Suprapubic skin (tissue), 3 donors: ENCODE measurements around the gene ITGAE.

Experiments used
- POLR2A ChIP-seq, 2 donors: fragments of 450-650 bp; IDR thresholded peaks; one replicate each; pipeline ENCODE4 v1.6.1; 2017; ENCODE audit warnings: antibody characterized with exemption in 2 of 2, mild to moderate bottlenecking in 2 of 2, moderate library complexity in 2 of 2
- TF ChIP-seq, protein P1 (sequence below), 2 donors: fragments of 200-600 bp in 1 of 2; fragments of 450-650 bp in 1 of 2; sonication (generic) in 1 of 2; IDR thresholded peaks; one replicate each; pipeline ENCODE4 v1.5.1; 2016 to 2019; ENCODE audit warnings: antibody characterized with exemption in 2 of 2, mild to moderate bottlenecking in 1 of 2, moderate library complexity in 1 of 2

DNA sequence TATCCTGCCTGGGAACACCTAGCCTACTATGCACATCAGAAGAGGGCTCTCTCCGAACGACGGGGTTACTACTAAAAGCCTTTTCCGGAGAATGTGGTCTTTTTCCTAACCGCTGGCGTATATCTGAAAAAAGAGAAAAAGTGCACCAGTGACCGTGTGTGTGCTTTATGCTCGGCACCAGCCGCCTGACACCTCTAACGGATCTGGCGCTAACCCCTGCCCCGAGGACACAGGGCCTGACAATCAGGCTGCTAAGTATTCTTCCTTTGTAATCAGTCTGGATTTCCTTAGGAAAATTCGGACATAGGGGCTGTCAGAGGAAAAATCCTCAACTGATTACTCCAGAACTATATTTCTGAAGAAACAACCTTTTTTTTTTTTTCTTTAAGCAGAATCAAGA is 13.4 kb upstream of the ITGAE start:
- TF ChIP-seq, protein P1, sequence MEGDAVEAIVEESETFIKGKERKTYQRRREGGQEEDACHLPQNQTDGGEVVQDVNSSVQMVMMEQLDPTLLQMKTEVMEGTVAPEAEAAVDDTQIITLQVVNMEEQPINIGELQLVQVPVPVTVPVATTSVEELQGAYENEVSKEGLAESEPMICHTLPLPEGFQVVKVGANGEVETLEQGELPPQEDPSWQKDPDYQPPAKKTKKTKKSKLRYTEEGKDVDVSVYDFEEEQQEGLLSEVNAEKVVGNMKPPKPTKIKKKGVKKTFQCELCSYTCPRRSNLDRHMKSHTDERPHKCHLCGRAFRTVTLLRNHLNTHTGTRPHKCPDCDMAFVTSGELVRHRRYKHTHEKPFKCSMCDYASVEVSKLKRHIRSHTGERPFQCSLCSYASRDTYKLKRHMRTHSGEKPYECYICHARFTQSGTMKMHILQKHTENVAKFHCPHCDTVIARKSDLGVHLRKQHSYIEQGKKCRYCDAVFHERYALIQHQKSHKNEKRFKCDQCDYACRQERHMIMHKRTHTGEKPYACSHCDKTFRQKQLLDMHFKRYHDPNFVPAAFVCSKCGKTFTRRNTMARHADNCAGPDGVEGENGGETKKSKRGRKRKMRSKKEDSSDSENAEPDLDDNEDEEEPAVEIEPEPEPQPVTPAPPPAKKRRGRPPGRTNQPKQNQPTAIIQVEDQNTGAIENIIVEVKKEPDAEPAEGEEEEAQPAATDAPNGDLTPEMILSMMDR (IDR thresholded peaks at IDR 0.05) = no peak
- no peak for TF ChIP-seq POLR2A (IDR thresholded peaks at IDR 0.05)
